ENCODE data around the gene TSBP1.
"Not testable (repeated sequence)": the region's sequence is repeated elsewhere in the genome, so short reads cannot be mapped to it uniquely, and the experiment has no call there.

TSBP1 gene

DNA sequence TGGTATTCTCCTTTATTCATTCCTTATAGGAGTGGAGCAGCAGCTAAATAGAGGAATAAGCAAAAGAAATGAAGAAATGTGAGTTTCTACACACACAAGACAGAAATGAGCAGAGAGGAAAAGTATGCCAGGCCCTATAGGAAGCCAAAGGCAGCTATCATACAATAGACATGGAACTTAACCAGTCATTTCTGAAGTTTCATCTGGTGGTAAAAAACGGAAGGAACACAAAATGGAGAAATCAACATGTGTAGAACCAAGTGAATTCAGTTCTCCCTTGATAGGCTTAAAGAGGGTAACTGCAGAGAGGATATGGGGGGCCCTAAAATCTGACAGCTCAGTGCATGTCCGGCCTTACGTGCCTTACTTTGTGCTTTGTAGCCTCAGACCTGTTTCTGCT lies 44.6 kb downstream of the TSBP1 start:
- no peaks in the 10 kb centered on the region for H3K36me3 ChIP-seq (ENCODE audit: control insufficient read depth, insufficient read depth, low read length)

DNA sequence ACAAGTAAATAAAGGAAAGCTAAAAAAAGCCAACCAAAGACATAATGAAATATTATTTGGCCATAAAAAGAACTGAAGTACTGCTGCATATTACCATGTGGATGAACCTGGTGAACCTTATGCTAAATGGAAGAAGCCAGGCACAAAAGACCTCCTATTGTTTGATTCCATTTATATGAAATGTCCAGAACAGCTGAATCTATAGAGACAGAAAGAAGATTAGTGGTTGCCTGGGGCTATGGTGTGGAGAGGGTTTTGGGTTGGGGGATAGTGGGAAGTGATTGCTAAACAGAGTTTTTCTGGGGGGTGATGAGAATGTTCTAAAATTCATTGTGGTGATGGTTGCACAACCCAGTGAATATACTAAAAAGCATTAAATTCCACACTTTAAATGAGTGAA lies 53.2 kb downstream of the TSBP1 start:
- no peaks in the 10 kb centered on the region for H3K36me3 ChIP-seq (ENCODE audit: control insufficient read depth, insufficient read depth, low read length)
- no peaks in the 10 kb centered on the region for H3K9me3 ChIP-seq (ENCODE audit: control insufficient read depth, insufficient read depth, low read length)
- H3K4me1 ChIP-seq (ENCODE audit: control insufficient read depth, insufficient read depth, low read length) = peaks cover 11% of the 10 kb centered on the region
- H3K27me3 ChIP-seq (ENCODE audit: control insufficient read depth, insufficient read depth, low read length) = no peaks in the 10 kb centered on the region
- no peak overlapping the region for H3K9ac ChIP-seq (ENCODE audit: low read depth, low read length)
- H3K4me3 ChIP-seq (ENCODE audit: low read depth, low read length) = no peak overlapping the region
- no peak overlapping the region for H3K27ac ChIP-seq (ENCODE audit: low read depth, low read length)

More for the DNA sequence above, 44.6 kb downstream of the TSBP1 start:
- H3K9ac ChIP-seq (ENCODE audit: low read depth, low read length) = no peak overlapping the region
- H3K27me3 ChIP-seq (ENCODE audit: control insufficient read depth, insufficient read depth, low read length) = no peaks in the 10 kb centered on the region
- no peak overlapping the region for H3K4me3 ChIP-seq (ENCODE audit: low read depth, low read length)
- H3K9me3 ChIP-seq (ENCODE audit: control insufficient read depth, insufficient read depth, low read length) = no peaks in the 10 kb centered on the region
- no peak overlapping the region for H3K27ac ChIP-seq (ENCODE audit: low read depth, low read length)
- no peaks in the 10 kb centered on the region for H3K4me1 ChIP-seq (ENCODE audit: control insufficient read depth, insufficient read depth, low read length)

DNA sequence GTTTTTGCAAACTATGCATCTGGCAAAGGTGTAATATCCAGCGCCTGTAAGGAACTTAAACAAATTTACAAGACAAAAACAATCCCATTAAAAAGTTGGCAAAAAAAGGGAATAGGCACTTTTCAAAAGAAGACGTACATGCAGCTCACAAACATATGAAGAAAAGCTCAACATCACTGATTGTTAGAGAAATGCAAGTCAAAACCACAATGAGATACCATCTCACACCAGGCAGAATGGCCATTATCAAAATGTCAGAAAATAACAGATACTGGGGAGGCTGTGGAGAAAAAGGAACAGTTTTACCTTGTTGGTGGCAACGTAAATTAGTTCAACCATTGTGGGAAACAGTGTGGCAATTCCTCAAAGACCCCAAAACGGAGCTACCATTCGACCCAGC lies 54.2 kb downstream of the TSBP1 start:
- Histone ChIP-seq H3K9me3 (ENCODE audit: control insufficient read depth, insufficient read depth, low read length) (no peaks in the 10 kb centered on the region), H3K4me3 (ENCODE audit: low read depth, low read length) (no peak overlapping the region), H3K4me1 (ENCODE audit: control insufficient read depth, insufficient read depth, low read length) (peaks cover 11% of the 10 kb centered on the region), H3K27me3 (ENCODE audit: control insufficient read depth, insufficient read depth, low read length) (no peaks in the 10 kb centered on the region), H3K9ac (ENCODE audit: low read depth, low read length) (no peak overlapping the region), H3K36me3 (ENCODE audit: control insufficient read depth, insufficient read depth, low read length) (no peaks in the 10 kb centered on the region), H3K27ac (ENCODE audit: low read depth, low read length) (no peak overlapping the region)

DNA sequence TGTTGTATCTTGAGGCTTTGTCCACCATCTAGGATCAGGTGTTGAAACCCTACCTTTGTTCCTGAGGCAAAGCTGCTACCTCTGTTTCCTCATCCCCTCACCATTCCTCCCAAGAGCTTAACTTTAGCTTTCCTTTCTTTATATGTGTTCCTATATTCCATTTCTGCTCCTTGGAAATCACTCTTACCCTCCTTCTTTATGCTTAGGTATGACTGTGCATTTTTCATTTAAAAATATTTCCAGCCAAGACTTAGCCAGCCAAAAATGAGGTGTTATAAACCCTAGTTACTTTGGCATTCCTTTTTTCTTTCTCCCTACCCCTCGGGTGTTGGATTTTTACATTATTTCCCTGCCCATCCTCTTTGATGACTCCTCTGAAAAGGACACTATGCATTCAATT lies 57.7 kb downstream of the TSBP1 start:
- H3K27me3 ChIP-seq (ENCODE audit: control insufficient read depth, insufficient read depth, low read length) = no peaks in the 10 kb centered on the region
- H3K4me1 ChIP-seq (ENCODE audit: control insufficient read depth, insufficient read depth, low read length) = peaks cover 10% of the 10 kb centered on the region

DNA sequence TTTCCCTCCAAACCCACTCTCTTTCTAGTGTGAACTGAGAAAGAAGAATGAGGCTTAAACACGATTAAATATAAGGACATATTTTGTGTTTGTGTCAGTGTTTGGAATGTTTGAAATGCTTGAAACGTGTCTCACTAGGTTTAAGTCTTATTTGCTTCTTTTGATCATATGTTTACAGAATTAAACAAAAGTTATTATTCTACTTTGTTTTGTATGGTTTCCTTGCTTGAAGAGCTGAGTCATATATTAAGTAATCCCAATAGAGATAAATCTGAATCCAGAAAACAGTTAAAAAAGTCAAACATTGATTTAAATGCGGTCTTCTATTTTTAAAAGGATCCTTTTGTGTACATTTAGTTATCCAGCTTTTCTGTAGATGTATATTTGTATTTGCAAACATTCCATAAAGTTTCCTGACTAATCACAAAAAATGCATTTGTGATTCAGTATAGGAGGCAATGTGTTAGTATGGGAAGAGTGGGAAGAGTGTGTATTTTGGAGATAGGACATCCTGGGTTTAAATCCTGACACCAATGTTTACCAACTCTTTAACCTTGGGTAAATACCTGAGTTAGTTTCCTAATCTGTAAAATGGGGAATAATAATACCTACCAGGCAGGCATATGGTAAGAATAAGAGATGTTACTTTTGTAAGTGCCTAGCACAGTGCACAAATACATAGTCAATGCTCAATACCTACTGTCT lies 72.9 kb downstream of the TSBP1 start:
- Histone ChIP-seq H3K9ac (ENCODE audit: low read depth, low read length) (no peak overlapping the region), H3K36me3 (ENCODE audit: control insufficient read depth, insufficient read depth, low read length) (no peaks in the 10 kb centered on the region), H3K4me1 (ENCODE audit: control insufficient read depth, insufficient read depth, low read length) (peaks cover 11% of the 10 kb centered on the region), H3K9me3 (ENCODE audit: control insufficient read depth, insufficient read depth, low read length) (no peaks in the 10 kb centered on the region), H3K27me3 (ENCODE audit: control insufficient read depth, insufficient read depth, low read length) (no peaks in the 10 kb centered on the region), H3K4me3 (ENCODE audit: low read depth, low read length) (no peak overlapping the region), H3K27ac (ENCODE audit: low read depth, low read length) (no peak overlapping the region)

More for the DNA sequence above, 57.7 kb downstream of the TSBP1 start:
- no peak overlapping the region for H3K9ac ChIP-seq (ENCODE audit: low read depth, low read length)
- no peak overlapping the region for H3K27ac ChIP-seq (ENCODE audit: low read depth, low read length)
- H3K4me3 ChIP-seq (ENCODE audit: low read depth, low read length) = no peak overlapping the region
- no peaks in the 10 kb centered on the region for H3K9me3 ChIP-seq (ENCODE audit: control insufficient read depth, insufficient read depth, low read length)
- no peaks in the 10 kb centered on the region for H3K36me3 ChIP-seq (ENCODE audit: control insufficient read depth, insufficient read depth, low read length)

DNA sequence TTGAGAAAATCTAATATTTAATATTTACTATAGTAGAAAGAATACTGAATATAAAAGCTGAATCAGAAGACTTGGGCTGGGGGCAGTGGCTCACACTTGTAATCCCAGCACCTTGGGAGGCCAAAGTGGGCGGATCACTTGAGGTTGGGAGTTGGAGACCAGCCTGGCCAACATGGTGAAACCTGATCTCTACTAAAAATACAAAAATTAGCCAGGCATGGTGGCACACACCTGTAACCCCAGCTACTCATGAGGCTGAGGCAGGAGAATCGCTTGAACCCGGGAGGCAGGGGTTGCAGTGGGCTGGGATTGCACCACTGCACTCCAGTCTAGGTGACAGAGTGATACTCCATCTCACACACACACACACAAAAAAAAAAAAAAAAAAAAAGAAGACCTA lies 76.7 kb downstream of the TSBP1 start:
- not testable (repeated sequence) for H3K27me3 ChIP-seq (ENCODE audit: control insufficient read depth, insufficient read depth, low read length); H3K9ac ChIP-seq (ENCODE audit: low read depth, low read length); H3K27ac ChIP-seq (ENCODE audit: low read depth, low read length); H3K9me3 ChIP-seq (ENCODE audit: control insufficient read depth, insufficient read depth, low read length); H3K4me3 ChIP-seq (ENCODE audit: low read depth, low read length); H3K4me1 ChIP-seq (ENCODE audit: control insufficient read depth, insufficient read depth, low read length); H3K36me3 ChIP-seq (ENCODE audit: control insufficient read depth, insufficient read depth, low read length)

DNA sequence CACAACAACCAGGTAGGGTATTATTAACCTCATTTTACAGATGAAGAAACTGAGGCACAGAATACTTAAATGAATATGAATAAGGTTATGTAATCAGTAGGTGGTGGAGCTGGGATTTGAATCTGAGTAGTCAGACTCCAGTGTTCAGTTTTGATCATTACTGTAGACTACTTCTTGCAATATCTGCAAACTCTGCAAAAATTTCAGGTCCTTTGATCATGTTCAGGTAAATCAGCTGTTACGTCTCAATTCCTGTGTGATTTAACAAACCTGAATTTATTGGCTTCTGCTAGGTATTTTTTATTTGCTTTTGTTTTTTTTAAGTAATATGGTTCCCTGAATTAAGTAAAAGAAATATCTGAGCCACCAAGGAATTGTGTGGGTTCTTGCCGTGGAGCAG lies 77.1 kb downstream of the TSBP1 start:
- Histone ChIP-seq H3K9ac (ENCODE audit: low read depth, low read length) (no peak overlapping the region), H3K4me1 (ENCODE audit: control insufficient read depth, insufficient read depth, low read length) (no peaks in the 10 kb centered on the region), H3K27me3 (ENCODE audit: control insufficient read depth, insufficient read depth, low read length) (no peaks in the 10 kb centered on the region), H3K9me3 (ENCODE audit: control insufficient read depth, insufficient read depth, low read length) (no peaks in the 10 kb centered on the region), H3K27ac (ENCODE audit: low read depth, low read length) (no peak overlapping the region), H3K36me3 (ENCODE audit: control insufficient read depth, insufficient read depth, low read length) (no peaks in the 10 kb centered on the region), H3K4me3 (ENCODE audit: low read depth, low read length) (no peak overlapping the region)

DNA sequence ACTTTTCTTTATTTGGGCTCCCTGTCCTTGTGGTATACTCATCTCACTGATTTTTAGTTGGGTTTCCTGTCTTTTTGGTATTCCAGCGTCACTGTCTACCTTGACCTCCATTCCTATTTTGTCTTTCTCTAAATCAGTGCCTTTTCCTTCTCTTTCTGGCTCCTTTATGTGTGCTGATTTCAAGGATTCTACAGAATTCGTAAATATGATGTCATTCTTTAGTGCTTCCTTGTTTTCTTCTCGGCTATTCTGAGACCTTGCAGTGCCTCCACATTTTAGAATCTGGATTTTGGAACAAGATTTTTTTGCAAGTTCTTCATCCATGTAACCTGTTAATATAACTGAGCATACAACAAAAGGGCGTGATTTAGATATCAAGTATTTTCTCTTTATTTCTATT lies 78.0 kb downstream of the TSBP1 start:
- Histone ChIP-seq H3K36me3 (ENCODE audit: control insufficient read depth, insufficient read depth, low read length) (no peaks in the 10 kb centered on the region), H3K27ac (ENCODE audit: low read depth, low read length) (no peak overlapping the region), H3K27me3 (ENCODE audit: control insufficient read depth, insufficient read depth, low read length) (no peaks in the 10 kb centered on the region), H3K9ac (ENCODE audit: low read depth, low read length) (no peak overlapping the region), H3K4me3 (ENCODE audit: low read depth, low read length) (no peak overlapping the region), H3K9me3 (ENCODE audit: control insufficient read depth, insufficient read depth, low read length) (no peaks in the 10 kb centered on the region), H3K4me1 (ENCODE audit: control insufficient read depth, insufficient read depth, low read length) (no peaks in the 10 kb centered on the region)

DNA sequence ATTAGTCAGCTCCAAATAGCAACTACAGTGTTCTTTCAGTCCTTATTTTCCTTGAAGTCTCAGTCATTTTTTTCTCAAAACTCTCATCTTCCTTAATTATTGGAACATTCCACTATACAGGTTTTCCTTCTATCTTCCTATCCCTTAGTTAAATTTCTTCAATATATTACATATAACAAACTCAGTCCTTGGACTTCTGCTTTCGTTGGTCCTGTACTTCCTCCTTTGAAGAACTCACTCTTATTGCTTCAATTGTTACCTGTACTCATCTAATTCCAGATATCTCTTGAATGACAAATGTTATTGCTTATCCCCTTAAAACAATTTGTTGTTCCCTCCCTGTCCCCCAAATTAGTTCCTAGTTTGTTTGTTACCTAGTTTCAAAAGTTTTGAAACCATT lies 80.2 kb downstream of the TSBP1 start:
- no peaks in the 10 kb centered on the region for H3K27me3 ChIP-seq (ENCODE audit: control insufficient read depth, insufficient read depth, low read length)
- no peaks in the 10 kb centered on the region for H3K36me3 ChIP-seq (ENCODE audit: control insufficient read depth, insufficient read depth, low read length)
- no peaks in the 10 kb centered on the region for H3K9me3 ChIP-seq (ENCODE audit: control insufficient read depth, insufficient read depth, low read length)
- no peak overlapping the region for H3K4me3 ChIP-seq (ENCODE audit: low read depth, low read length)
- no peaks in the 10 kb centered on the region for H3K4me1 ChIP-seq (ENCODE audit: control insufficient read depth, insufficient read depth, low read length)
- H3K27ac ChIP-seq (ENCODE audit: low read depth, low read length) = no peak overlapping the region
- H3K9ac ChIP-seq (ENCODE audit: low read depth, low read length) = no peak overlapping the region

DNA sequence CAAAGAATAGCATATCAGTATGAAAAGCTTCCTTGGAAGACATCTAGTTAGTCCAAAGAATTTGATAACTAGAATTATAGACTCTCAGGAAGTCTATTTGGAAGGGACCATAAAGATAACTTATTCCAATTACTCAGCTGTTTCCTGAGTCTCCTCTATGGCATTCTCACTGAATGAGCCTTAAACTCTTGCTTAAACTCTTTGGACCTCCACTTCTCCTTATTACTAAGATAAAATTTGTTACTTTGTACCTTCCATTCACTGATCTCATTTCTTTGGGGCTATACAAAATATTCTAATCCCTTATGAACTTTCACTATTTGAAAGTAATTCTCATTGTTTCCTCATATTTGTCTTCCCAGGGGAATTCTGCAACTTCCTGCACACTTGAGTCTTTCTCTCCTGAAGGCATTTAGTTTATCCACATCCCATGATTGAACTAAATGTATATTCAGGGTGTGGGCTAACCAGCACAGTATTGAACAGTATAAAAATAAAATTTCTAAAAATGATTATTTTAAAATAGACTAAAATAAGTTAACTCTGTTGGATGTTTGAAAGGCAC lies 80.7 kb downstream of the TSBP1 start:
- Histone ChIP-seq H3K4me1 (ENCODE audit: control insufficient read depth, insufficient read depth, low read length) (no peaks in the 10 kb centered on the region), H3K27me3 (ENCODE audit: control insufficient read depth, insufficient read depth, low read length) (no peaks in the 10 kb centered on the region), H3K9me3 (ENCODE audit: control insufficient read depth, insufficient read depth, low read length) (no peaks in the 10 kb centered on the region), H3K27ac (ENCODE audit: low read depth, low read length) (no peak overlapping the region), H3K9ac (ENCODE audit: low read depth, low read length) (no peak overlapping the region), H3K4me3 (ENCODE audit: low read depth, low read length) (no peak overlapping the region), H3K36me3 (ENCODE audit: control insufficient read depth, insufficient read depth, low read length) (no peaks in the 10 kb centered on the region)

DNA sequence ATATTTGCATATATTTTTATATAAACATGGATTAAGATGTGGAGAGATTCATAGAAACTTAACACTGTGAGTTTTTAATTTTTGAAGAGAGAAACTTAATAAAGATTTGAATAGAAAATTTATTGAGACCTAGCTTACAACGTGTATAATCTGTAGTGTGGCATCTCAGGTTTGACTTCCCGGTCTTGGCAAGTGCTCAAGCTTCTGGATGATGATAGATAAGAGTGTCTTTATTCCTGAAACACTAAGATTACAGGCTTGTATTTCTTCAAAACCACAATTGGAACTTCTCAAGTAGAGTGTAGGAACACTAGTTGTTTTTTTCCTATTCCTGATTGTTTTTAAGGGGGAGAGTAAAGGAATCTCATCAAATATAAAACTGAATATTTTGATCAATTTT lies 83.3 kb downstream of the TSBP1 start:
- Histone ChIP-seq H3K36me3 (ENCODE audit: control insufficient read depth, insufficient read depth, low read length) (no peaks in the 10 kb centered on the region), H3K4me1 (ENCODE audit: control insufficient read depth, insufficient read depth, low read length) (no peaks in the 10 kb centered on the region), H3K9ac (ENCODE audit: low read depth, low read length) (no peak overlapping the region), H3K4me3 (ENCODE audit: low read depth, low read length) (no peak overlapping the region), H3K27me3 (ENCODE audit: control insufficient read depth, insufficient read depth, low read length) (no peaks in the 10 kb centered on the region), H3K27ac (ENCODE audit: low read depth, low read length) (no peak overlapping the region), H3K9me3 (ENCODE audit: control insufficient read depth, insufficient read depth, low read length) (no peaks in the 10 kb centered on the region)

Measured in HUES48 (cell line).